ENCODE data around the gene VWF.

VWF gene

DNA sequence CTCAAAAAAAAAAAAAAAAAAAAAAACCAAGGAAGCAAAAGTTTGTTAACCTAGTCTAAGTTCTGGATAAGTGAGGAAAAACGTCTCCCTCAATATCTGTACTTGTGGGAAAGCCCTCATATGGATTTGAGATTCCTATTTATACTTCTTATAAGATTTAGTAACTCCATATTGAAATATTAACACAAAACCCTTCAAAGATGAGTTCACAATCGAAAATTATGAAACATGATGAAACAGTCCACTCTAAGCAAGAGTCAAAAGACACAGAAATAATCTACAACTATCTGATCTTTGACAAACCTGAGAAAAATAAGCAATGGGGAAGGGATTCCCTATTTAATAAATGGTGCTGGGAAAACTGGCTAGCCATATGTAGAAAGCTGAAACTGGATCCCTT is 25.2 kb downstream of the VWF start:
- no peak for DNase-seq

DNA sequence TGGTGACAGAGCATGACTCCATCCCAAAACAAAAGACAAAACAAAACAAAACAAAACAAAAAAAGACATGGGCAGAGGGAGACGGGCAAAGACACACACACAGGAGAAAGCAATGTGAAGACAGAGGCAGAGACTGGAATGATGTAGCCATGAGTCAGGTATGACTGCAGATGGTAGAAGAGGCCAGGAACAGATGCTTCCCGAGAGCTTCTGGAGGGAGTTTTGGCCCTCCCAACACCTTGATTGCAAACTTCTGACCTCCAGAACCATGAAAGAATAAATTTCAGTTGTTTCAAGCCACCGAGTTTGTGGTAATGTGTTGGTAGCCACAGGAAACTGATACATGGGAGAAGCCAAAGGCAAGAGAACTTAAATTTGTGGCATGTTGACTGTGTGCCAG is 27.1 kb downstream of the VWF start:
- no peak for DNase-seq

DNA sequence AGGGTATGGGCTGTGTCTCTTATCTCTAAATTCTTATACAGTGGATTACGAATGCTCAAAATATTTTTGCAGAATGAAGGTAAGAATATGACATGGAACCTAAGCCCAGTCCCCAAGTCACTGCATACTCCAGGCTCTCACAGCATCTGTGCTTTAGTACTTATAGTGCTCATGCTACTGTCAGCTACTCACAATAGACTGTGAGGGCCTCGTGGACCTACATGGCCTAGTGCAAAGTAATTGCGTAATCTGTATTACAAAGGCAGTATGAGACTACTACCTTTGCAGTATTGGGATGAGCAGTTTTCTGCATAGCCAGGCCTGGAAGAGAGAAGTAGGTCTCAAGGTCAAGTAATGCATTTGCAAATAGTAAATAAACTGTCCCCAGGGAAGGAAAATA is 27.9 kb downstream of the VWF start:
- DNase-seq: no peak

DNA sequence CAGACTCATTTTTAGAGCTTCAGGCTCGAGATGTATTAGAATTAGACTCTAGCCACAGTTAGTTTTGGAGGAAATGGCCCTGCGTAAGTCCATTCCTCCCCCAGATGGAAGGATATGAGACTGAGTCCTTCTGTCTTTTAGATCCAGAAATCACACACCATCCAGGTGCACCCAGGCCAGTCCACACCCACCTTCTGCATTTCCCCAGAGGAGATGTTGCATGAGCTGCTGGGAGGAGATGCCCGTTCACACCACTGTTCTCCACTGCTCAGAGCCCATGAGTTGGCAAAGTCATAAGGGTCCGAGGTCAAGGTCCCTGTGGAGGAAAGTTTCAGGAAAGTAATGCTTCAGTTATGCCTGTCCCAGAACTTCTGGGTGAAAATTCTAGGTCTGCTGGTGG is 29.2 kb downstream of the VWF start:
- DNase-seq: no peak

DNA sequence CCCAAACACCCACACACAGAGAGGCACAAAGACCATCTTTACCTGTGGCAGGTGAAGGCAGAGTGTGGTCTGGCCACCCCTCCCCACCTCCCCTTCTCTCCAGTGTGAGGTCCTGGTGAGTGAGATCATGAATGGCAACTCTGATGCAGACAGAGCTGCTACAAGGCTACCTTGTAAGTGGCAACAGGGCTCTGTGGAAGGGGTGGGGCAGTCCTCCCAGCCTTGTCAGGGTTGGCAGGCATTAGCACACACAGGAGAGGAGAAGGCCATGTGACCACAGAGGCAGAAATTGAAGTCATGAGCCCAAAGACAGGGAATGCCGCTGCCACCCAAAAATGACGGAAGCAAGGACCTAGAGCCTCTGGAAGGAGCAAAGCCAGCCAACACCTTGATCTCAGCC is 30.7 kb downstream of the VWF start:
- DNase-seq: no peak

DNA sequence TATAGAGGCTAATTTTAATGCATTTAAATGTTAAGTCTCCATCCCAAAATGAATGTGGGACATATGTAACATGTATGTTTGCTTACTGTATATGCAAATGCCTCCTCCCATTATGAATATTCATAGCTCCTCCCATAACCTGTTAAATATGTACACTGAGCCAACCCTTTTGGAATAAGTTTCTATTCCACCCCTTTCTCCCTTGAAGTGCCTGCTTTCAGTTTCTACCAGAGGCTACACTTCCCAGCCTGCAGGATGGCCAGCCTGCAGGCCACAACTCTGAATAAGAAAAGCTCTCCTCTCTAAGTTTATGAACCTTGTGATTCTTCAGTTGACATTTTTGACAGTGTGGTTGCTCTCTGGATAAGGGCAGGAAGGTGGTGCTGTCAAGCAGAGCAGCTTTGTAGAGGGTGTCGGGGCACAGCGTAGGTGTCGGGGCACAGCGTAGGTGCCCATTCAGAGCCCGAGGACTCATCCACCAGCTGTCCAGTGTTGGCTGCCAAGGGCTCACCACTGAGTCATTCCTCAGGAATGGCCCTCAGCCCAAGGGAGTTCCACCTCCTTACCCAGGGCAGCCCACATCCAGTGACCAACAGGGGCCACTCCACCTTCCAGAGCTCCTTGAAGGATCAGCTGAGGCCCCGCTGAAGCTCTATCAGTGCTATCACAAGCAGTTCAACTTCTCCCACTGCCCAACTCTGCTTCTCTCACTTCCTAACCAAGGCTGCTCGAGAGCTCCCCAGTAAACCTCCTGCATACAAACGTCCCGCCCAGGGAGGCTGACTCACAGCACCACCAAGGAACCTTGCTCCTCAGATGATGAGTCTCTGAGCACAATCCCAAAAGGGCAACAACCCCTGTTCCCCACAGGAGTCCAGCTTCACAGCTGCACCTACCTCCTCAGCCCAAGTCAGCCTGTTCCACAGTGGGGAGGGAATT is 31.4 kb downstream of the VWF start:
- DNase-seq: peak in 1 of 2 experiments; percentile 57

DNA sequence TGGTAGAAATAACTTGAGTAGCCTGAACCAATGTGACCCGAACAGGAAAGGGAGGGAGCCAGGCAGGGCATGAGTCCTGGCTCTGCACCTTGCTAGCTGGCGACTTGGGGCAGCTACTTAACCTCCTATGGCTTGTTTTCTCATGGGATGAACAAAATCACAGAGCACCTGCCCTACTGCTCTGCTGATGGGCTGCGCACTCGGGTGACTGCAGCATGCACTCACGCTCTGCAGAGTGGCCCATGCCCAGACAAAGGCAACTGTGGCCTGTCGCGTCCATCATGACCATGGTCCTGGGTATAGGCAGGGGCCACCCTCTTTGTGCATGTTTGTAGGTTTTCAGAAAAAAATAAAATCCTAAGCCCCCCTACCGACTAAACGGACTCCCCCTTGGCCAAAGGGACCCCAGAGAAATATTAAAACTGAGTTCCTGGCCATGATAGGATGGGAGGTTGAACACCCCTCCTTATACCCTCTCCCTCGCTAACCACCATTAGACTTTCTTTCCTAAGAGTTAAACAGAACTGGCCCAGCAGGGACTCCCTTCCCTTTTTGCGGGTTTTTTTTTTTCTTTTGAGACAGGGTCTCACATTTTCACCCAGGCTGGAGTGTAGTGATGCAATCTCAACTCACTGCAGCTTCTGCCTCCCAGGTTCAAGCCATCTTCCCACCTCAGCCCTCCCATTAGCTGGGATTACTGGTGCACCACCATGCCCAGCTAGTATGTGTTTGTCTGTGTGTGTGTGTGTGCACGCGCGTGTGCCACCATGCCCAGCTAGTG is 32.5 kb downstream of the VWF start:
- no peak for DNase-seq

DNA sequence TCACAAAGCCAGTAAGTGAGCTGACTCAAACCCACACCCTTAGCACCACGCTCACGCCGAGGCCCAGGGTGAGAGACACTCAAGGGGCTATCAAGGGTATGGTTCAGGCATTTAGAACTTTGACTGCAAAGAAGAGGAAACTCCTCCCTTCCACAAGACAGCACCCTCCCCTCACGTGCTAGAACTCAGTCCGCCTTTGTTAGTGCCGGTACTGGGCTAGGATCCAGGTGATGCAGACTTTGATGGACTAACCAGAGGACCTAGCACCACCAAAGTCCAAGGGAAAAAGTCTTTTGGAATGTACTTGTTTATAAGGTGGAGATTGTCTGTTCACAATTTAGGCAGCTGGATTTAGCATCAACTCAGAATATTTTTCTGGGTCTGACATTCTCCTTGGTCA is 33.7 kb downstream of the VWF start:
- DNase-seq: no peak

DNA sequence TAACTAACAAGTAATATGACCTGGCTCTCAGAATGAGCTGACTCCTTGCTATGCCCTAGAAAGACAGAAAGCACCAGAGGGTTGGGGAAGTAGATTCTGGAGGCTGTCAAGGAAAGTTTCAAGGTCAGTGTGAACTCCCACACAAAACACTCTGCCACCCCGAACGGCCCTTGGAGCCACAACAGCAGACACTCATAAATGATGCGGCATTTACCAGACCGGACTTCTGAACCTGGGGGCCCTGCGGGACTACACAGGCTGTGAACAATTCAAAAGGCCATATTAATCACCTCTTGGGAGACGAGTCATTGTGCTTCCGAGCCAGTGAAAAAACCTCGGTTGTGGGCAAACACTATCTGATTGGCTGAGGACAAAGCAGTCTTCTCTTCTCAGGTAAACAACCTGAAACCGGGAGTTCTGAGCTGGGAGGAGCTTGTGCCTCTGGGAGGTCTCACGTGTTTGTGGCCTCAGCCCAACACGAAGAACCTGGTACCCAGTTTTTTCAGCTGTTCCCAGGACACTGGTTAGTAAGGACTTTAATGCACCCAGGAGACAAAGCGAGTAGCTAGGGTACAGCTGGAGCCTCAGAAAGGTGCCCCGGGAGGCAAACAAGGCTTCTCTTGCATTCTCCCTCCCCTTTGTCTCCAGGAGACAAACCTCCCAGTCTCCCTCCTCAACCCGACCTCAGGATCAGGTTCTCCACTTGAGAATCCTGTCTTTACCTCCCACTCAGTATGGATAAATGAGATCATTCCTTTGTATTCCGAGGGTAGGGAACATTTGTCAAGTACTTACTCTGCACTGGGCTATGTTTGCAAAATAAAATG is 35.3 kb downstream of the VWF start:
- DNase-seq: no peak

DNA sequence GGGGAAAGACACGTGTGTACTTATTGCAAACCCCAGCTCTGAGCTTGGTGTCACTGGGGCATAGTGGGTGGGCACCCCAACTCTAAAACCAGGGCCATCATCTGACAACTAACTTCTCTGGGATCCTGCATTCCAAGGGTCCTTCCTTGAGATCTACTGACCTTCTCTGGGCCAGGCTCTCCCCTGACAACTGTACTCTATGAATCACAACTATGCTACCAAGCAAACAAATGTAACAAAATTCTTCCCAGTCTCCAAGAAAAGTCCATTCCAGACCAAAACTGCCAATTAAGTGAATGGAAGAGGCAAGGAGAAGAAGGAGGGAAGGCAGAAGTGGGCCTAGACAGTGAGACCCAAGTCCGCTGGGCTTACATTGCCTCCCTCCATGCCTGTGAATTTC is 38.2 kb downstream of the VWF start:
- DNase-seq: no peak

DNA sequence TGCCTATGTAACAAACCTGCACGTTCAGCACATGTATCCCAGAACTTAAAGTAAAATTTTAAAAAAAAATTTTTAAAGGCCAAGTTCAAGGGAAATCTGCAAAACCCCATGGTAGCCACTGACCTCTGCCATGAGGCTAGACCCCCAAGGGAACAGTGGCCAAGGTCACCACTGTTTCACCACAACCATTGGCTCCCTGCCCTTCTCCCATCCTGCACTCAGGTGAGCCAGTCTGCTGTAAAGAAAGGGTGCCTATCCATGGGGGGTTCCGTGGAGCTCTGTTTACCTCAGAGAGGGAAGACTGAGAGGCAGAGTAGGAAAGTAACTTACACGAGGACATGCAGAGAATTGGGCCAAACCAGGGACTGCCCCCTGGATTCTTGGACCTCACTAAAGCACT is 38.6 kb downstream of the VWF start:
- no peak for DNase-seq

DNA sequence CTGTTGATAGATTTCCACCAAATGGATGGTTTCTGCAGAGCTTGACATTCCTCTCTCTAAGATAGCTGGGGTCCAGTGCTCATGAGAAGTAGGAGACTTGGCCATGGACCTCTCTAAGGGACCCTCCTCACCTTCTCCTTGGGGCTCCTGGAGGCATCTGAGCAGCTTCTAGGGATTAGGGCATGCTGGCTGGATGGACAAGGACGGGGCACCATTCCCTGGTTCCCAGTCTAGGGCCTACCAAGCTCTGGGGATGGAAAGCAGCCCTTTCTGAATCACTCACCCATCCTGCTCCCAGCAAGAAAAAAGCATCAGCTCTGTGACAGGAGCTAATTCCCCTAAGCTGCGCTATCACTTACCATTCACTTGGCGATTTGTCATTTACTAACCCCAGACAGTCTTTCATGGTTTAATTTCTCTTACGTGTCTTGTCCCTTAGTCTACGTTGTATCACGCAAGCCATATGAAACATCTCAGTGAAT is 39.5 kb downstream of the VWF start:
- DNase-seq: no peak

DNA sequence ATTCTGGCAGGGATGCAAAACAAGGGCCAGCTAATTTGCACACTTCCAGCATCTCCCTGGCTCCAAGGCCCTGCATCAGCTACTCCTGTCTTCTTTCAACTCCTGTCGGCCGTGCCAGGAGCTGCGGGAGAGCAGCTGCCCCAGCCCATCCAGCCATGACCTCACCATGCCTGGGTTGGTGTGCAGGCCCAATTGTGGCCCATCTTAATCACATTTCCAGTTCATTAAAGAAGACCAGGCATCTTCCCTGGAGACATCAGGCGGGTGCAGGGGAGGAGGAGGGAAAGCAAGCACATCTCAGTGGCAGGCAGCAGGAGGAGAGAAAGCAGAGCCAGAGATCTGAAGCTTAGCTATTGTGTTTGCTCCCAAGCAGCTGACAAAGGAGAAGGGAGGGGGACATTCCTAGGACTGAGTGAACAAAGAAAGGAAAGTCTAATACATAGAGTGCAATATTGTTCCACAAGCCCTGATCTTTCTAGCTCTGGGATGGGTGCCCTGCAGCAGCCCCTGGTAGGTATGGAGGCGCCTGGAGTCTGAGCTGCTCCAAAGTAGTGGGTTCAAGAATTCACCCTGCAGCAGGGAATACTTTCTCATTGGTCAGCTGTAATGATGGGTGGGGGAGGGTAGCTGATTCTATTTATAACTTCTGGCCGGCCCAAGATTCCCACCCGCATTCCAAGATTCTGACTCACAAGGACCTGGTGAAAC is 40.1 kb downstream of the VWF start:
- DNase-seq: peak; percentile 81 to 95

DNA sequence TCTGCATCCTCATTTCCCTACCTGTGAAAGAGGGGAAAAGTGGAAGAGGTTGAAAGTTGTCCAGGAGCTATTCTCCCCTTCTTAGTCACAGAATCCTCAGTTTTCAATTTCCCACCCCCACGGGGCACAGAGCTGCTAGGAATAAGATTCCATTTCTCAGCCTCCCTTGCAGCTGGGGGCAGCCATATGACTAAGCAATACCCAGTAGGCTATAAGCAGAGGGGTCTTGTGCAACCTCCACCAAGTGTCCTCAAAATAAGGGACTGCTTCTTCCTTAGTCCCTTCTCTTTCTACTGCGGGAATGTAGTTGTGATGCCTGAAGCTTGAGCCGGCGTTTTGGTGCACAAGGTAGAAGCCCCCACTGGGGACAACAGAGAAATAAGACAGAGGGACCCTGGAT is 40.9 kb downstream of the VWF start:
- DNase-seq: no peak

DNA sequence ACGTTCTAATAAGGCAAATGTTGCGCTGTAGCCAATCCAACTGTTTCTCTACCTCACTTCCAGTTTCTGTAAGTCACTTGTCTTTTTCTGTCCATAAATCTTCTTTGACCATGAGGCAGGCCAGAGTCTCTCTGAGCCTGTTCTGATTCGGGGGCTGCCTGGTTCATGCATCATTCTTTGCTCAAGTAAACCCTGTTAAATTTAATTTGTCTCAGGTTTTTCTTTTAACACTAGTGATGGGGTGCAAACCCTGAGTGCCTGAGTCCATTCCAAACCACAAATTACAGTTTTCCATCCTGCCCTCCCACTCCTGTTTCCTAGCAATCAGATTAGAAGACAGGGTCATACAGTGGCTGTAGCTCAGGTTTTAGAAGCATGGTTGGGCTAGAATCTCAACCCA is 41.9 kb downstream of the VWF start:
- no peak for DNase-seq

DNA sequence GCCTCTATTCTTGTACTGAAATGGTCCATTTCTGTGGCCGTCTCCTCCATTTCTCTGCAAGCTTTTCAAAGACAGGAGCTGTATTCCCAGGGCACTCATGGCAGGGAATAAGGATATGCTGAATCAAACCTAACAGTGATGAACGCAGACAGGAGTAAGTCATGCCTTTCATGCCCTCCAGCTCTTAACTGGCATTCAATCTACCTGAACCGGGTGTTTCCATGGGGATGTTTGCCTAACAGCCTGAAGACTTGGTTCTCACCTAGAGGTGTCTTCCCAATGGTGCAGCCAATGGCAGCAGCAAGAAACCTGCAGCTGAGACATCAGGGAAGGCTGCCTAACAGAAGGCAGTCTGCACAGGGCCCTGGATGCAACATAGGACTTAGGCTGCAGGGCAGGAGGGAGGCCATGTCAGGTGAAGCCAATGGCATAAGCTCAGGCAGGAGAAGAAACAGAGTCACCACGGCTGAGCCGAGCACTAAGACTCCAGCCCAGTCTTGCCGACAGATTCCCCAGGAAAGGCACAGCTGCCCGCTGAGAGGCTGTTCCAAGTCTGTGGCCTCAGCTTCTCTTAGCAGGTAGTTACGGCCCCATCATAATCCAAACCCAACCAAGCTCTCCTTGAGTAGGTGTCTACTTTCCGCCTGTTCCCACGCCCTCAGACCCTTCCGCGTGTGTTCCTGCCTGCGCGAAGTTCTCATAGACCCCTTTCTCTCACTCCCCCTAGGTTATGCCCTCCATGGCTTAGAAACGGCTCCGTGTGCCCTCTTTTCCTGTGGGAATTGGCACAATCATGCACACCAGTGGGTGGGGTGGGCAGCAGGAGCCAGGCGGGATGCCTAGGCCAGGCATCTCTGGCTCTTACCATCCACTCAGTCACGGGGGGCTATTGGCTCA is 44.1 kb downstream of the VWF start:
- DNase-seq: no peak

DNA sequence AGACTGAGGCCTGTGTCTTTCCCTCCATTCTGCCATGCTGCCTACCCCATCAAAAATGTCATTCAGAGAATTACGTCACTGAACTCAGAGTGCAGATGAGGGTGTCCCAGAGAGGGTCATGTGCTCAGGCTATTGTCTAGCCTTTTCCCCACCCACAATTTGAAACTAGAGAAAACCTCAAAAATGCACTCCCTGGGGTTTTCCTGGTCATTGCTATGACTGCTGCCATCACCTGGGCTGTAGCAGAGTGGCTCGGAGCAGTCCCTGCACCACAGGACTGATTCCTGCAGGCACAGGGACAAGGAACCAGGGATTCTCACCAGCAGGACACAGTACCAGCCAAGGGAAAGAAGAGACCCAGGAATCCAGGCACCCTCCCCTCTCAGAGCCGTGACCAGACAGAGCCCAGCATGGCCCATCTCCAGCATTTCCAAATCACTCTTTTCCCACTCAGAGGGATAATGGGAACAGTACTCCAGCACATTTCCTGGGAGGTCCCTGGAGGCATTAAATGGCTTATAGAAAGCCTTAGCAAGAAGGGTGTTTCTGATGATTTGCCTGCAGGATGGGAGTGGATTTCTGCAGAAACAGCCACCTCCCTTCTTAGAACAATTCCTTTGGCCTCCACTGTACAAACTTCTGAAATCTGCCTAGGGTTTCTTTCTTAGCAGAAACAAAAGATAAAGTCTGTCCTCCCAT is 45.9 kb downstream of the VWF start:
- DNase-seq: no peak

DNA sequence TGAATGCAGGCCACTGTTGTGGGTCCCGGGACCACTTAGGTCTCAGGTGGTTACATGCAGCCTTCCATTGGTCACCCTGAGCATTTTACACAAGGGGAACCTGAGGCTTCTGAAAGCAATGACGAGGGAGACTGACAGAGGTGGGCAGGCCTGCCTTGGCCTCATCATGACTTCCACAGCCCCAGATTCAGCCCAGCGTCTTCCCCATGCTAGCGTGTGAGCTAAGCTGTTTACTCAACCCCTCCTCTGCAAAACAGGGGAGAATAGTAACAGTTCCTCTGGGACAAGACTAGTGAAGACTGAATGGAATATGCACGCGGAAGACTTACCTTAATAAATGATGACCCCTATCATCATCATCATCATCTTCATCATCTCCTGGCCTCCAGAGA is 46.8 kb downstream of the VWF start:
- DNase-seq: no peak

DNA sequence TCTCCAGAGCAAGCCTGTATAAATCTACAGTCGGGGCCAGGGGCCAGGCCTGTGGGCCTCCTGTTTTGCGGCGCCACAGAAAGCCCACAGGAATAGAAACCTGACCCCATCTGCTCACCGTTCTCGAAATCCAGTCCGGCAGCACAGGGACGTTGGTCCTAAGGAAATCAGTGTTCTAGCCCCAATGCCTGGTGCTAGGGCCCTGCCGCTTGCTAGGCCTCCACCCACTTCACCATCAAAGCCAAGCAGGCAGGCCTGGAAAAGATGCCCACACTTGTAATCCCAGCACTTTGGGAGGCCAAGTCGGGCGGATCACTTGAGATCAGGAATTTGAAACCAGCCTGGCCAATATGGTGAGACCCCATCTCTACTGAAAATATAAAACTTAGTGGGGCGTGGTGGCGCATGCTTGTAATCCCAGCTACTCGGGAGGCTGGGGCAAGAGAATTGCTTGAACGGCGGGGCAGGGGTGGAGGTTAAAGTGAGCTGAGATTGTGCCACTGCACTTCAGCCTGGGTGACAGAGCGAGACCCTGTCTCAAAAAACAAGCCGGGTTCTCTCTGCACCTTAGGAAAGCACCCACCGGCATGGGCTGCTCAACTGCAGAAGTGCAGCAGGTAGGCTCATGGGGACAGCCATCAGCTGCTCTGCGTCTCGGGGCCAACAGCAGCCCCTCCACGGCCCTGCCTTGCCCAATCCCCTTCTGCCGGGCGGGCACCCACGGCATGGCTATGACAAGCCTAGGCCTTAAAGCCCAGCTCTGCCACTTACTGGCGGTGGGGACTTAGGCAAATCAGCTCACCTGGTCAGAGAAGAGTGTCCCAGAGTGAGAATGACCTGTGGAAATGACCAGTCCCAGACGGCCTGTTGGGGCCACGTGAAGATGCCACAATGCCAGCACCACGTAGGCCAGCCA is 47.4 kb downstream of the VWF start:
- DNase-seq: no peak

DNA sequence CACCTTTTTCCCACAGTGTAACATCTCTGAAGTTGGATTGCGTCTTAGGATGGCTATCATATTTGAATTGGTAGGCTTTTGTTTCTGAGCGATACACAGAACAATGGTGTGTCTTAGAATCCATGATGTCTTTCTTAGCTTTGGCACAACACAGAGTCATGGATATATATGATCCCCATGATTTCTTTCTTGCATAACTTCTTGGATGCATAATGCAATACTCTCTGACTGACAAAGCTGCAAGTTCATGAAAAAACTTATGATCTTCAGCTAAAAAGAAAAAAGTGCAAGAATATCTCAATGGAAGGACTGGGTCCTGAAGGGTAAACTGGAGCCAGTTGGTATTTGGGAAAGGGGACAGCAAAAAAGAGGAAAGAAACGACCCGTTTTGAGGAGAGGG is 48.1 kb downstream of the VWF start:
- DNase-seq: no peak
